ENCODE results near the gene AICDA.

AICDA gene

DNA sequence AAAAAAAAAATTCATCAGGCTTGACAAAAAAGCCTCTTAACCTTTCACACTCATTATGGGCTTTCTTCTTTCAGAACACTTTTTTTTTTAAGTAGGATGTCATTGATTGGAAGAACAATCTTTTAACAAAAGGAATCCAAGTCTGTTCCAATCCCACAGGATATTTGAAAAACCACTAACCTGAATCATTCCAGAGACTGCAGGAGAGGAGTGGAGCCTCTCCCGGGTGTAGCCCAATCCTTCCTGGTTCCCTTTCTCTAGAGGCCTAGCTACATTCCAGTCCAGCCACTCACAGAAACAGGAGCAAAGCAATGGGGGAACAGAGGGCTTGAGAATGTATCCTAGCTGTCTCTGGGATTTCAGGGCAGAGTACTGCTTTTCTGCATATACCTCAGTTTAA, 45.7 kb upstream of the AICDA start:
- no peaks in the 10 kb centered on the region for H3K79me2 ChIP-seq (ENCODE audit: control insufficient read depth, low read length)
- H3K9me2 ChIP-seq (replicated peaks; ENCODE audit: control insufficient read depth, low read length): no peaks in the 10 kb centered on the region
- no peak for TF ChIP-seq EZH2phosphoT487 (IDR thresholded peaks at IDR 0.05; ENCODE audit: borderline replicate concordance, low read length)
- TF ChIP-seq, protein P1, sequence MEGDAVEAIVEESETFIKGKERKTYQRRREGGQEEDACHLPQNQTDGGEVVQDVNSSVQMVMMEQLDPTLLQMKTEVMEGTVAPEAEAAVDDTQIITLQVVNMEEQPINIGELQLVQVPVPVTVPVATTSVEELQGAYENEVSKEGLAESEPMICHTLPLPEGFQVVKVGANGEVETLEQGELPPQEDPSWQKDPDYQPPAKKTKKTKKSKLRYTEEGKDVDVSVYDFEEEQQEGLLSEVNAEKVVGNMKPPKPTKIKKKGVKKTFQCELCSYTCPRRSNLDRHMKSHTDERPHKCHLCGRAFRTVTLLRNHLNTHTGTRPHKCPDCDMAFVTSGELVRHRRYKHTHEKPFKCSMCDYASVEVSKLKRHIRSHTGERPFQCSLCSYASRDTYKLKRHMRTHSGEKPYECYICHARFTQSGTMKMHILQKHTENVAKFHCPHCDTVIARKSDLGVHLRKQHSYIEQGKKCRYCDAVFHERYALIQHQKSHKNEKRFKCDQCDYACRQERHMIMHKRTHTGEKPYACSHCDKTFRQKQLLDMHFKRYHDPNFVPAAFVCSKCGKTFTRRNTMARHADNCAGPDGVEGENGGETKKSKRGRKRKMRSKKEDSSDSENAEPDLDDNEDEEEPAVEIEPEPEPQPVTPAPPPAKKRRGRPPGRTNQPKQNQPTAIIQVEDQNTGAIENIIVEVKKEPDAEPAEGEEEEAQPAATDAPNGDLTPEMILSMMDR (IDR thresholded peaks at IDR 0.05; ENCODE audit: low read depth, low read length, poor library complexity, severe bottlenecking): no peak
- H3K4me3 ChIP-seq (ENCODE audit: low read length): no peak overlapping the region
- H3K9me3 ChIP-seq (ENCODE audit: control insufficient read depth, insufficient read depth, low read length): no peaks in the 10 kb centered on the region
- H3K4me2 ChIP-seq (ENCODE audit: low read length): no peak overlapping the region
- H3K27me3 ChIP-seq (ENCODE audit: control insufficient read depth, low read length): no peaks in the 10 kb centered on the region
- H3F3A ChIP-seq (ENCODE audit: control insufficient read depth, insufficient read depth): peaks cover 2% of the 10 kb centered on the region; the same call in 1 of the 2 replicates
- no peak overlapping the region for H3K27ac ChIP-seq (ENCODE audit: low read depth, low read length)
- peaks cover 8% of the 10 kb centered on the region for H3K4me1 ChIP-seq (ENCODE audit: control insufficient read depth, low read length)
- H3K36me3 ChIP-seq (ENCODE audit: control insufficient read depth, low read length): no peaks in the 10 kb centered on the region
- no peaks in the 10 kb centered on the region for H4K20me1 ChIP-seq (ENCODE audit: control insufficient read depth, insufficient read depth, low read depth, low read length)

GRCh38 chr12:8655421-8655820, 42.8 kb upstream of the AICDA start:
- H3K4me3 ChIP-seq (ENCODE audit: low read length): no peak overlapping the region
- H3K27me3 ChIP-seq (ENCODE audit: control insufficient read depth, low read length): no peaks in the 10 kb centered on the region
- no peak overlapping the region for H3K4me2 ChIP-seq (ENCODE audit: low read length)
- no peaks in the 10 kb centered on the region for H3K36me3 ChIP-seq (ENCODE audit: control insufficient read depth, low read length)
- no peaks in the 10 kb centered on the region for H3K9me3 ChIP-seq (ENCODE audit: control insufficient read depth, insufficient read depth, low read length)
- TF ChIP-seq, protein P1 (IDR thresholded peaks at IDR 0.05; ENCODE audit: low read depth, low read length, poor library complexity, severe bottlenecking): no peak
- TF ChIP-seq EZH2phosphoT487 (IDR thresholded peaks at IDR 0.05; ENCODE audit: borderline replicate concordance, low read length): no peak
- H3K79me2 ChIP-seq (ENCODE audit: control insufficient read depth, low read length): no peaks in the 10 kb centered on the region
- H4K20me1 ChIP-seq (ENCODE audit: control insufficient read depth, insufficient read depth, low read depth, low read length): no peaks in the 10 kb centered on the region
- H3K9me2 ChIP-seq (replicated peaks; ENCODE audit: control insufficient read depth, low read length): no peaks in the 10 kb centered on the region
- peaks cover 2% of the 10 kb centered on the region; the same call in 1 of the 2 replicates for H3F3A ChIP-seq (ENCODE audit: control insufficient read depth, insufficient read depth)
- no peak overlapping the region for H3K27ac ChIP-seq (ENCODE audit: low read depth, low read length)
- peaks cover 8% of the 10 kb centered on the region for H3K4me1 ChIP-seq (ENCODE audit: control insufficient read depth, low read length)

DNA sequence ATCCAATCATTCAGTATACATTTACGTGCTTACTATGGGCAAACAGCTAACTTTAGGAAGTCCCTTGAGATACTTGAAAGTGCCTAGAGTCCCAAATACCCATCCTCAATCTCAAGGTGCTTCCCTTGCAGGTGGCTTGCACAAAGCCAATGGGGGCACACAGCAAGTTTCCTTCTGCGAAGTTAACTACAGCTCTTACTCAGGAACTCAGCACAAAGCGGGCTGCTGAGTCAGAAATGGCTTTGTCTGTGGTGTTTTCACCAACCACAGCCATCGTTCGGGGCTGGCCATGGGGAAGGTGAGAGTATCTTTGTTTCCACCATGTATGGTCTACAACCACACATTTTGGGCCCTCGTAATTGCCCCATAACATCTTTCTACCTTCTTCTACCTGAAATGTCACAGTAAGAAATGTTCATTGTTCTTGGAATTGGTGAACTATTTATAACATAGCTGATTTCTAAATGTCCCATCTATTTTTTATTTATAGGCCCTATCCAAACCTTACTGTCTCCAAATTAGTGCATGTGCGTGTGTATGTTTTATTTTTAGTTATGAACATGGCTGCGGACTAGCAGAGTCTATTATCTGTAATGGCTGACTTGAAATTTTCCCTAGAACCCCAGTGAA, 36.0 kb upstream of the AICDA start:
- H3K4me2 ChIP-seq (ENCODE audit: low read length): peak overlapping the region; percentile 11; the same call in 1 of the 2 replicates
- H3K27ac ChIP-seq (ENCODE audit: low read depth, low read length): no peak overlapping the region
- no peak for TF ChIP-seq EZH2phosphoT487 (IDR thresholded peaks at IDR 0.05; ENCODE audit: borderline replicate concordance, low read length)
- TF ChIP-seq, protein P1 (IDR thresholded peaks at IDR 0.05; ENCODE audit: low read depth, low read length, poor library complexity, severe bottlenecking): no peak
- H3K4me3 ChIP-seq (ENCODE audit: low read length): no peak overlapping the region
- H3F3A ChIP-seq (ENCODE audit: control insufficient read depth, insufficient read depth): peaks cover 19% of the 10 kb centered on the region
- no peaks in the 10 kb centered on the region for H3K27me3 ChIP-seq (ENCODE audit: control insufficient read depth, low read length)
- H3K9me2 ChIP-seq (replicated peaks; ENCODE audit: control insufficient read depth, low read length): no peaks in the 10 kb centered on the region; the same call in 1 of the 2 replicates
- peaks cover 4% of the 10 kb centered on the region; the same call in 1 of the 2 replicates for H3K36me3 ChIP-seq (ENCODE audit: control insufficient read depth, low read length)
- H4K20me1 ChIP-seq (ENCODE audit: control insufficient read depth, insufficient read depth, low read depth, low read length): no peaks in the 10 kb centered on the region
- no peaks in the 10 kb centered on the region for H3K9me3 ChIP-seq (ENCODE audit: control insufficient read depth, insufficient read depth, low read length)
- H3K79me2 ChIP-seq (ENCODE audit: control insufficient read depth, low read length): no peaks in the 10 kb centered on the region
- peaks cover 43% of the 10 kb centered on the region for H3K4me1 ChIP-seq (ENCODE audit: control insufficient read depth, low read length)

Measured in DOHH2 (cell line).